ENCODE data around the gene PHKB.

GRCh38 chr16:47504599-47504998 lies 43.5 kb downstream of the PHKB start:
- TF ChIP-seq, protein P1, sequence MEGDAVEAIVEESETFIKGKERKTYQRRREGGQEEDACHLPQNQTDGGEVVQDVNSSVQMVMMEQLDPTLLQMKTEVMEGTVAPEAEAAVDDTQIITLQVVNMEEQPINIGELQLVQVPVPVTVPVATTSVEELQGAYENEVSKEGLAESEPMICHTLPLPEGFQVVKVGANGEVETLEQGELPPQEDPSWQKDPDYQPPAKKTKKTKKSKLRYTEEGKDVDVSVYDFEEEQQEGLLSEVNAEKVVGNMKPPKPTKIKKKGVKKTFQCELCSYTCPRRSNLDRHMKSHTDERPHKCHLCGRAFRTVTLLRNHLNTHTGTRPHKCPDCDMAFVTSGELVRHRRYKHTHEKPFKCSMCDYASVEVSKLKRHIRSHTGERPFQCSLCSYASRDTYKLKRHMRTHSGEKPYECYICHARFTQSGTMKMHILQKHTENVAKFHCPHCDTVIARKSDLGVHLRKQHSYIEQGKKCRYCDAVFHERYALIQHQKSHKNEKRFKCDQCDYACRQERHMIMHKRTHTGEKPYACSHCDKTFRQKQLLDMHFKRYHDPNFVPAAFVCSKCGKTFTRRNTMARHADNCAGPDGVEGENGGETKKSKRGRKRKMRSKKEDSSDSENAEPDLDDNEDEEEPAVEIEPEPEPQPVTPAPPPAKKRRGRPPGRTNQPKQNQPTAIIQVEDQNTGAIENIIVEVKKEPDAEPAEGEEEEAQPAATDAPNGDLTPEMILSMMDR (IDR thresholded peaks at IDR 0.05), result no peak
- TF ChIP-seq EZH2 (IDR thresholded peaks at IDR 0.05; ENCODE audit: borderline replicate concordance, insufficient read depth, low read depth, low read length, poor library complexity, severe bottlenecking), result no peak

All from B cell (primary cell).